HG02571 (cell line): ENCODE data around the gene CABP1.
"Not testable (repeated sequence)": the region's sequence is repeated elsewhere in the genome, so short reads cannot be mapped to it uniquely, and the experiment has no call there.

Experiments
- ATAC-seq: cut with Tn5 transposase; IDR thresholded peaks from one replicate; pipeline ENCODE4 v1.9.1; 2021; ENCODE audit warnings: mild to moderate bottlenecking, moderate library complexity; ENCODE audit not compliant: unreplicated experiment

CABP1 gene

DNA sequence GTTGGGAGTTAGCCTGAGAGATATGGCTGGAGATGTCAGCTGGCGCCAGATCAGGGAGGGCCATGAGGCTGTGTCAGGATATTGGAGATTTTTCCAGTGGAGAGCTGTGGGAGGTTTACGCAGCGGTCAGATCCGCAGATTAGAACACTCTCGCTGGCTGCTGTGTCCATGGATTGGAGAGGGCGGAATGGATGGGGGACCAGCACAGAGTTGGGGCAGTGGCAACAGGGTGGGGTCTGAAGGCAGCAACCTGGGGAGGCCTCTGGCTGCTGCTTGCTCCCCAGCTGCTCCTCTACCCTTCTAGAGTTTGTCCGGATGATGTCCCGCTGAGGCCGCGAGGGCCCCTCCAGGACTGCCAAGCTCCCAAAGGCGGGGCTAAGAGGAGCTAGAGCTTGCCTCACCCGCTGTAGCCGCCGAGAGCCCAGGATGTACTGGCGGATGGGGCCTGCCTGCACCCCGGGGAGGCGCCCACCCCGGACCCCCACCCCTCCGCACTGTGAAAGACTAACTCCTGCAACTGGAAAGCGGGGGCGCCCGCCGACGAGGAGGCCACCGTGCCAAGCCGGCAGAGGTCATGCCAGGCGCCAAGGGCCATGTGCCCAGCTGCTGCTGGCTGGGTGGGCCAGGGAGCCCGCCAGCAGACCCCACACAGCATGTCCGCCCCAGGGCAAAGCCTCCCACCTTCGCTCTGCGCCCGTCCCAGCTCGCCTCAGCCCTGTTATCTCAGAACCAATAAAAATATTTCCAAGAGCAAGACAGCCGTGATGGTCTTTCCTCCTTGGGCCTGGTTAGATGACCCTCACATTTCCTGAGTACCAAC is 26.4 kb downstream of the CABP1 start:
- ATAC-seq, result no peak

DNA sequence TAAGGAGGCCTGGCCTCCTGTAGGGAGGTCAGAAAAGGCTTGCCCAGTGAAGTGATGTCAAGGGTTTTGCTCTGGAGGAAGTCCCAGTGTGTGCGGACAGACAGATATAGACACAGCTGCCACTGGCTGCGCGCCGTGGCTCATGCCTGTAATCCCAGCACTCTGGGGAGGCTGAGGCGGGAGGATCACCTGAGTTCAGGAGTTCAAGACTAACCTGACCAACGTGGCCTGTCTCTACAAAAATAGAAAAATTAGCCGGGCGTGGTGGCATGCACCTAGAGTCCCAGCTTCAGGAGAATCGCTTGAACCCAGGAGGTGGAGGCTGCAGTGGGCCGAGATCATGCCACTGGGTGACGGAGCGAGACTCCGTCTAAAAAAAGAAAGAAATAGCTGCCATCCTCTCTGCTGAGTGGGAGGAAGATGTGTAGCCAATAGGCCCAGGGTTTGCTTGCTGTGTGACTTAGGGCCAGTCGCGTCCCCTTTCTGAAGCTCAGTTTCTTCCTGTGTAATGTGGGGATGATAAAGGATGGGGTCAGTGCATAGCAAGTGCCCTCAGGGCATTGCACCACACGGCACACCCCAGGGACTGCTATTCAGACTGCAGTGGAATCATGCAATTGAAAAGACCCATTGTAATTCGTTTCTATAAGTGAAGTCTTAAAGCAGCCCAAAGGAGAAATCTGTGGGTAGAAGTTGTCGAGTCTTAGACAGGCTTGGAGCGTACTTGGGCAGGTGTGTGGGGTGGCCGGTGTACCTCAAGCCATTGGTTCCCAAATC is 27.9 kb downstream of the CABP1 start:
- no peak for ATAC-seq

DNA sequence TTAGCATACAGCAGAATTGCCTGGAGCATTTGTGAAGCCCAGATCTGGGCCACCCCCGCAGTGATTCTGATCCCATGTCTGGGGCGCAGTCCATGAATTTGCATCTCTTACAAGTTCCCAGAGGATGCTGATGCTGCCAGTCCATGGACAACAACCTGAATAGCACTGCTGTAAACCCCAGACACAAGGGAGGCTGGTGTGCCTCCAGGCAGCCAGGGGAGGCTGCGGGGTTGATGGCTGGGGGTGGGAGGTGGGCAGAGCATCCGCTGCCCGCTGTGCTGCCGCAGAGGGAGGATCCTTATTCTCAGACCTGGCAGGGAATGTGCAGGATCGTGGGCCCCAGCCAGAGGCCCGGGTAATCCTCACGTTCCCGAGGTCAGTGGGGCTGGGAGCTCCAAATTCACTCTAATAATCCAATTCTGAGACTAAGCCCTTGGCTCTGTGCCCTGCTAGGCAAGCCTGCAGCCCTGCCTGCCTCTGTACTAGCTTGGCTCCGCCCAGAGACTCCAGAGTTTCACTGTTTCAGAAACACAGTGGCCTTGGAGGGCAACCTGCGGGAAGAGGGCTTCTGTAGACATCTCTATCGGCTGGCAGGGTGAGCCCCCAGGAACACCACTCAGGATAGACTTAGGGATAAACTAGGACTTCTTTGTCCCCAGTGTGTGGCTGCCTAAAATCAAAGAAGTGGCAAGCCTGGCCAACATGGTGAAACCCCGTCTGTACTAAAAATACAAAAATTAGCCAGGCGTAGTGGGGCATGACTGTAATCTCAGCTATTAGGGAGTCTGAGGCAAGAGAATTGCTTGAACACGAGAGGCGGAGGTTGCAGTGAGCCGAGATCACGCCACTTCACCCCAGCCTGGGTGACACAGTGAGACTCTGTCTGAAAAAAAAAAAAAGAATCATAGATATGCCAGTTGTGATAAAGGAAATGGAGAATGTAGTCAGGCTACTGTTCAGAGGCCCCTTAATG is 28.7 kb downstream of the CABP1 start:
- ATAC-seq, result no peak

DNA sequence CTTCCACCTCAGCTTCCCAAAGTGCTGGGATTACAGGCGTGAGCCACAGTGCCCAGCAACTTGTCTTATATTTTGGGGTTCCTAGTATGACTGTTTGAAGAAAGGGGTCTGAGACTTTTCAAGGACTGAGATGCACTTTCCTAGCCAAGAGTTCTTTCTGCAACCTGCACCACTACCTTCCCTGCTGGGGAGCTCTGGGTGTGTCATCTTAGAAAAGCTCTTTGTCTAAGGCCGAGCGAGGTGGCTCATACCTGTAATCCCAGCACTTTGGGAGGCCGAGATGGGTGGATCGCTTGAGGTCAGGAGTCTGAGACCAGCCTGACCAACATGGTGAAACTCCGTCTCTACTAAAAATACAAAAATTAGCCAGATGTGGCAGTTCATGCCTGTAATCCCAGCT is 29.8 kb downstream of the CABP1 start:
- ATAC-seq, result not testable (repeated sequence)

DNA sequence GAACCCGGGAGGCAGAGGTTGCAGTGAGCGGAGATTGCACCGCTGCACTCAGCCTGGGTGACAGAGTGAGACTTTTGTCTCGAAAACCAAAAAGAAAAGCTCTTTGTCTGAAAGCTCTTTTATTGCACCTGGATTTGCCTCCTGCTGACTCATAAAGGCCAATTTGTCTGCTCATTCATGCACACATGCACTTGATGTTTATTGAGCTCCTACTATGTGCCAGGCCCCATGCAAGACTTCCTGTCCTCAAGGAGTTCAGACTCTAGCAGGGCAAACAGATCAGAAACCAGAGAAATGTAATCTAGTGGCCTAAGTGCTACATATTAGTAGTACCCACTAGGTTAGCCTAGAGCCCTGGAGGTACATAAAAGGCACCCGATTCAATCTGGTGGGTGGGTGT is 30.2 kb downstream of the CABP1 start:
- ATAC-seq, result no peak

DNA sequence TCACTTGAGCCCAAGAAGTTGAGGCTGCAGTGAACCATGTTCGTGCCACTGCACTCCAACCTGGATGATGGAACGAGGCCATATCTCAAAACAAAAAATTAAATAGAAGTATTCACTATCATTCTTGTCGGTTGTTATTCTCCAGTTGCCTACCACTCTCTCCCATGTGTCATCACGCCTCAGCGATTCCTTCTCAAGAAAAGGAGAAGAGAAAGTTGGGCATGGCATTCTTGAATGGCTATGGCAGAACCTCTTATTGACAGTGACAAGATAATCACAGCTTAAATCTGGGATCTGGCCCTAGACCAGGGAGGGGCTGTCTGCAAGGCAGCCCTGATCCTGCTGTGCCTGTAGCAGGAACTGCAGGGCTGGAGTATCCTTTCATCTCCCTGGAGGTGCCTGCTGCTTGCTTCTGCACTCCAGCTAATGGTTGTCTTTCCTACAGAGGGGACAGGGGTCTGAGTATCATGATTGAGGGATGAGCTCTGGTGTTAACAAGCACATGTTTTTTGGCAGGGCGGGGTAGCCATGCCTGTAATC is 33.7 kb downstream of the CABP1 start:
- ATAC-seq, result no peak

DNA sequence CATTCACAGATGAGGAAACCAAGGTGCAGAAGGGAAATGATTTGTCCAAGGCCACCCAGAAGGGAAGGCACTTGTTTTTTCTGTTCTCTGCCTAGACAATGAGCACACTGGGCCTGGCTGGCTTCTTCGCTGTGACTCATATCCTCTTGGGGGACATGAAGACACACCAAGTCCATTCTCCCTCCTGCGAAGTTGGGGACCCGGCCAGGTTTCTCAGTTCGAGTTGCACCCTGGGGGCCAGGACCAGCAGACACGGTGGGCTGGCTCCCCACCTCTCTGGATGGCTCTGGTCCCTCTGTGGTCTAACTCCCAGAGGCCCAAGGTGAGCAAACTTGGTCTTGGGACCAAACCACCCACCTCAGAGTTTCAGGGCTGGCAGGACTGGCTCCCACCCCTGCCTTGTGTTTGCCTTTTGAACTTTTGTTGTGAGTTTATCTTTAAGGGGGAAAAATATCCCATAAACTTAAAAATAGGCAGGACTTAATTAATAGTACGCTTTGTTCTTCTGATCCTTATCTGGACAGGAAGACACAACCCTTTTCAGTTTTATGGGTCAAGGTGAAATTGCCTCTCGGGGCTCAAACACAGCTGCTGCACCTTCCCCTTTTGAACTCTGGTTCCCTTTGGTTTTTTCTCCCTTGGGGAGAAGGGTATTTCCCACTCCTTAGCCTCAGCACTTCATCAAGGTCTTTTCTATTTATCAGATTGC is 37.5 kb downstream of the CABP1 start:
- ATAC-seq, result no peak

DNA sequence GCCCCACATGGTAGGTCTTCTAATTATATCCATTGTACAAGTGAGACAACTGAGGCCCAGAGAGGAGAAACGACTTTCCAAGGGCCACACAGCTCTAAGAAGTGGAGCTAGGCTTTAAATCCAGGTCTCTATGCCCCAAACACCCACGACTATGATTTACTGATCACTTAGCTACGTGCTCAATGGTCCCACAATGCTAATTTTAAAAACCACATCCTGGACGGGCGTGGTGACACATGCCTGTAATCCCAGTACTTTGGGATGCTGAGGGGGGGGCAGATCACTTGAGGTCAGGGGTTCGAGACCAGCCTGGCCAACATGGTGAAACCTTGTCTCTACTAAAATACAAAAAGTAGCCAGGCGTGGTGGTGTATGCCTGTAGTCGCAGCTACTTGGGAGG is 38.1 kb downstream of the CABP1 start:
- ATAC-seq, result no peak

DNA sequence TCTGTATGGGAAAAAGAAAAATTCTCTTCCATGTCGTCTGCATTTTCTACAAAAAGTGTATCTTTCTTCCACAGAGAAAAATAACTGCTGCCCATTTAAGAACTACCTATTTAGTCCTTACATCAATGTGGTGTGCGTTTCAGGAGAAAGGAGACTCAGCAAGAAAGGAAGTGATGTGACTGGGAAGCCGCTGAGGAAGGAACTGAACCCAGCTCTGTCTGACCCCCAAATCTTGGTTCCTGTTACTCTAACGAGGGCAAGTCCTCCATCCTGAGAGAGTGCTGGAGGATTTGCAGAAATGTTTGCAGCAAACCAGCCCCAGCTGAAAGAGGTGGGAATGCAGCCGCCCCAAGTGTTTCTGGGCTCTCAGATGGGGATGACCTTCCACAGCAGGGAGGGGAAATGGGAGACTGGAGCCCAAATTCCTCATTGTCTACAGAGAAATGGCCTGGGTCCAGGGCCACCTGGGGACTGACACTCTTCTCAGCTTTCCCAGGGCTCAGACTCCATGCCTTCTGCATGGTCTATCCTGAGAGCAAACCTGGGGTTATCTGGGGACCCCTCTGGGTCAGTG is 39.8 kb downstream of the CABP1 start:
- ATAC-seq, result no peak

DNA sequence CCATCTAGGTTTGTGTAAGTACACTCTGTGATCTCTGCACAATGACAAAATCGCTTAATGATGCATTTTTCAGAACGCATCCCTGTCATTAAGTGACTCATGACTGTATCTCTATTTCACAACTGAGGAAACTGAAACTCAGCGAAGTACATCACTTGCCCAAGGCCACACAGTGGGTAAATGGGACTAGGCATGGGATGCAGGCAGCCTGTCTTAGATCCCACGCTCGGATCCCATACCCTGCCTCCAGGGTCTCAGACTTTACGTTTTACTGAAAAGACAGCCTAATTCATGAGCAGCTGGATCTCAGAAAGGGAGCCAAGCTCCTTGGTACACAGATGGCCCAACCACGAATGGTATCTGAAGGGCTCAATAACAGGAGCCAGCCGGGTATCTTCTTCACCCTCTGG is 44.1 kb downstream of the CABP1 start:
- ATAC-seq, result no peak

DNA sequence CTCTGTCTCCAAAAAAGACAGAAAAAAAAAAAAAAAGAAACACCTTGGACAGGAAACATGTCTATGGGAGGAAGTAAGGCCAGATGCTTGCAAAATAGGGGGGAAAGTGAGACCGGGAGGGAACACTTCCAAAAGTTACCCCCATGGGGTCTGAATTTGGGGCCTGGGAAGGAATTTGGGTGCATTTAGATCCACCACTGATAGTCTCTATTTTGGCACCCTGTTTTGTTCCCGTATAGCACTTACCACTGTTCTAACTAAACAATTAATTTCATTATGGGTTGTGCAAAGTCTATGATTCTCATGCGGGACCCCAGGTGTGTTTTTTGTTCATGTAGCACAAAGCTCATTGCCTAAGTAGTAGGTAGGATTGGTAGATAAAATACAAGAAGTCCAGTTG is 45.1 kb downstream of the CABP1 start:
- ATAC-seq, result no peak

DNA sequence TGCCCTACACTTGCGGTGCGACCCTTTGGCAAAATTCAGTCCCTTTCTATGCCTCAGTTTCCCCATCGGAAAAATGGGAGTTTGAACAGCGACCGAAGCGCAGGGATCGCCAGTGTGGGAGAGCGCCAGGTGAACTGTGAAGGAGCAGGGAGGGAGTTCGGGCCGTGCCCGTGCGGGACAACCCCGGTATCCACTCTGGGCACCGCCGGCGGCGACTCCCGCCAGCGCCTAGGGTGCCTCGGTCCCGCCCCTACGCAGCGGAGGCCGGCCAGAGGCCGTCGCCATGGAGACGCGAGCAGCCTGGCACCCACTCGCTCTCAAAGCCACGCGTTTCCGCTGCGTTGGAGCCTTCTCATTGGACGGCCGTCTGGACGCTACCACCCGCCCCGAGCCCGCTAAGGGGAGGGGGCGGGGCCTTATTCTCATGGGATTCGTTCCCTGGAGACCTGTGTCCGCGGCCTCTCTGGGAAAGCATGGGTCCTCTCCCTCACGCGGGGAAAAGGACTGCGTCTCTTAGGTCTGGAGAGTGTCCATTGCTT is 45.8 kb downstream of the CABP1 start:
- ATAC-seq, result peak; percentile 75

DNA sequence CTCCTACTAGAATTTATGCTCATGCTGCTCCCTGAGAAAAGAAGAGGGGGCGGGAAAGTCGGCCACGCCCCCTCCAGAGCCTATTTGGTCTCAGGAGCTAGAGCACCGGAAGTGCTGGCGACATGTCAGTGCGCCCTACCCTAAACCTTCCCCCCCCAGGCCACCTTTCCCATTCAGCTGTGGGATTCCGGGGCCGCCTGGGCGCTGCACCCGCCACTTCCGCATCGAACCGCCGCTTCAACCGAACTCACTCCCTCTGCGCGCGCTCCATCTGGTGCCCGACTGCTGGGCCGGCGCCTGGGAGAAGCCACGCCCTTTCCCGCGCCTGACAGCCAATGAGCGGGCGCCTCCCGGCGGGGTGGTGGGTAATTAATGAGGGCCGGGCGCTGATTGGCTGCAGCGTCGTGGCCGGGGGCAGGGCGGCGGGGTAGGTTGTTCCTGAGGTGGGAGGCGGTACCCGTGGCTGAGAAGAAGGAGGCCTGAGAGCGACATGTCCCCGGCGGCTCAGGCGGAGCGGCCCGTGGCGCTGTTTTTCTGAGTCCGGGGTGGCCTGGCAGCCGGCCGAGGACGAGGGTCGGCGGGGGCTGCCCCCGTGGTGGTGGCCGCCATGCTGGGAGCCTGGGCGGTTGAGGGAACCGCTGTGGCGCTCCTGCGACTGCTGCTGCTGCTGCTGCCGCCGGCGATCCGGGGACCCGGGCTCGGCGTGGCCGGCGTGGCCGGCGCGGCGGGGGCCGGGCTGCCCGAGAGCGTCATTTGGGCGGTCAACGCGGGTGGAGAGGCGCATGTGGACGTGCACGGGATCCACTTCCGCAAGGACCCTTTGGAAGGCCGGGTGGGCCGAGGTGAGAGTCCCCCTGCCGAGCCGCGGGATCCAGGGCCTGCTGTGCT is 46.5 kb downstream of the CABP1 start, which contains the start of gene MLEC:
TSS of gene MLEC (plus strand) at position 460 of the 888 bp plus-strand sequence. CDS start at position 608, 148 bp downstream.
- peak; percentile 68 for ATAC-seq

DNA sequence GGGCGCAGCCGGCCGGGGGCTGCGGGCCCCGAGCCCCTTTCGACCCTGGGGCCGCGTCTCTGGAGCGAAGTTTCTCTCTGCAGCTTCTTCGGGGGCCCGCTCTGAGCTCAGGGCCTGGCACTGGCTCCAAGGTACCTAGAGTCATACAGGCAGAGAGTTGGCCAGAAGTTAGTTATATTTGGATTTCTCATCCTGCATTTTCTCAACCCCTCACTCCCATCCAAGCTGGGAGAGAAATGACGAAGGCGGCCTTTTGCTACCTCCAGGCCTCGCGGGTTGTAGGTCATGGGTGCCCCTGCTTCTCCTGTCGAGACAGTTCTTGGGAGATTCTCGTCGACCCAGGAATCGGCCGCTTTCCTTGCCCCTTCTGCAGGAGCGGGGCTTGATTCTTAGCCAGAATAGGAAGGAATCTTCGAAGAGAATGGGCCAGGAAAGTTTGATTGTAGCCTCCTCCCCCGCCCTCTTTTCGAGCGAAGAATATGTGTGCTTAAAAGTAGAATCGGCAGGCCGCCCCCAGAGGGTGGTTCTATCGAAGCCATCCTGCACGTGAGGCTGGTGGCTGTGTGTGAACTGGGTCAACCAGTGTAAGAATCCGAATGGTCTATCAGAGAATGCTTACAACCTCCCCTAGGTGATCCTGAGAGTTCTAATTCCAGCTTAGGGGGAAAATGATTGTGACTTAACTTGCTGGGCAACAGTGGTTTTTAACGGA is 47.3 kb downstream of the CABP1 start:
- ATAC-seq, result no peak

DNA sequence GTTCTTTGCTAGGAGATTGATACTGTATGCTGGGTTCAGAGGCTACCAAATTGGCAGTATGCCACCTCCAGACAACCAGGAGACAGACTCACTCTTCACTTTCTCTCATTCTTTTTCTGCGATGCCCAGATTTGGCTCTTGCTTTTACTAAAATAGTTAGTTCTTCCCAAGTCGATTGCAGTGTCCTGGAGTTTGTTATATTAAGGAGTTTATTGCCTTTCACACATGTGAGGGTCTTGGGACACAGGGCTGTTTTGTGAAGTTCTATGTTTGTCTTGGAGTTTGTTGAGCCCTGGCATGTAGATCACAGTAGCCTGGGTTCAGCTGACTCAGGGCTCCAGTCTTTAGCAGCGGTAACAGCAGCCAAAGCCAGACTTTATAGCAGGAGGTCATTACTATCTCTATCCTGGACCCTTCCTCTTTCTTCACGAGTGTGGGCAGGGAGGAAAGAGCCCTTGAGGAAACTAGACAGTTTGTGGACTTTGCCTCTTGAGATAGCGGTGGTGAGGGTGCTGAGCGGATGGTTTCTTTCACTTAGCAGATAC is 48.2 kb downstream of the CABP1 start:
- no peak for ATAC-seq

DNA sequence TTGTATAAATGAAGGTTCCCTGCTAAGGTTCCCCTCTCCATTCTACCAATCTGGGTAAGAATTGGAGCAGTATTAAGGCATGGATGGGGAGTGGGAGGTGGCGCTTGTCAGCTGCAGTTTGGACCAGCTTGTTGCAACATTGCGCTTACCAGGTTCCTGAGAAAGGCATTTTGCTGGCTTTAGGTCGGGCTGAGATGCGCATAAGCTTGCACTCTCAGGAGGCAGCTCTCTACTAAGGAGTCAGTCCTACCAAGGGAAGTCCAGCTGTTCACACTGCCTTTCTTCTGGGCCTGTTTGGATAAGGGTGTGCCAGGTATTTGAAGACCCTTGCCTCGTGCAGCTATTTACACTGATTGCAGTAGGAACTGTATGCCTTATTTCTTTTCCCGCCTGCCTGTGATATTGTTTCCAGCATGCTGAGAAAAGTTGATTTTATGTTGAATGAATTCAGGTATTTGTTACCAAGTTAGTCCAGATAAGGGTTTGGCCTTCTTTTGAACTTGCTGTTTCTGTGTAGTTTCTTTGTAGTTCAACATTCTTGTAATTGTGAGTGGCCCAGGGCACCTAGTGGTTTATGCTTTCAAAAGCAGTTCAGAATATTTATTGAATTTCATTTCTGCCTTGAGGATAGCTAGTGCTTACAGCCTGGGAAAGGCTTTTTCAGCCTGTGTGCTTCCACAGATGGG is 49.1 kb downstream of the CABP1 start:
- ATAC-seq, result no peak

DNA sequence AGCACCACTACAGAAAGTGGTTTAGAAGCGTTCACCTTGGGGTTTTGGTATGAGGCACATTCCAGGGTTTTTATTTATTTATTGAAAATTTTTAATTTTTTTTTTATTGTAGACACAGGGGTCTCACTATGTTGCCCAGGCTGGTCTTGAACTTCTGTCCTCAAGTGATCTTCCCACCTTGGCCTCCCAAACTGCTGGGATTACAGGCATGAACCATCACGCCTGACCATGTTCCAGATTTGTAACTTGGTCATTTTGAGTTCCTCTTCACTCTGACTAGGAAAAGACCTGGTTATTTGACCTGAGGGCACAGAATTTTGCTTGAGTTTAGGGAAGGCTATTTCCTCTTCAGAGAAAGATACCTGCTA is 49.6 kb downstream of the CABP1 start:
- no peak for ATAC-seq
